Adipocyte (in vitro differentiated cells): Measurements from ENCODE around the gene DCST1.

Experiments
- DNase-seq: peaks from one replicate; pipeline ENCODE4 v3.0.0-alpha.2; 2015; ENCODE audit warnings: low read depth
- H3K27me3 ChIP-seq: replicated peaks from 2 replicates; pipeline ENCODE4 v1.7.0; 2013; ENCODE audit warnings: mild to moderate bottlenecking, low read length, moderate library complexity; ENCODE audit not compliant: control insufficient read depth, insufficient read depth
- H3K36me3 ChIP-seq: 2 replicates; pipeline ENCODE4 v1.7.0; 2013; ENCODE audit warnings: low read length, mild to moderate bottlenecking, moderate library complexity; ENCODE audit not compliant: control insufficient read depth, insufficient read depth, severe bottlenecking
- H3K4me1 ChIP-seq: 2 replicates; pipeline ENCODE4 v1.7.0; 2013; ENCODE audit warnings: mild to moderate bottlenecking, low read length, moderate library complexity; ENCODE audit not compliant: control insufficient read depth, insufficient read depth
- H3K4me3 ChIP-seq: 2 replicates; pipeline ENCODE4 v1.7.0; 2013; ENCODE audit warnings: mild to moderate bottlenecking, low read length, moderate library complexity
- H3K9ac ChIP-seq: 2 replicates; pipeline ENCODE4 v1.7.0; 2013; ENCODE audit warnings: mild to moderate bottlenecking, low read length, moderate library complexity
- H3K9me3 ChIP-seq: 2 replicates; pipeline ENCODE4 v1.7.0; 2013; ENCODE audit warnings: mild to moderate bottlenecking, low read length, moderate library complexity; ENCODE audit not compliant: control insufficient read depth

Gene DCST1

DNA sequence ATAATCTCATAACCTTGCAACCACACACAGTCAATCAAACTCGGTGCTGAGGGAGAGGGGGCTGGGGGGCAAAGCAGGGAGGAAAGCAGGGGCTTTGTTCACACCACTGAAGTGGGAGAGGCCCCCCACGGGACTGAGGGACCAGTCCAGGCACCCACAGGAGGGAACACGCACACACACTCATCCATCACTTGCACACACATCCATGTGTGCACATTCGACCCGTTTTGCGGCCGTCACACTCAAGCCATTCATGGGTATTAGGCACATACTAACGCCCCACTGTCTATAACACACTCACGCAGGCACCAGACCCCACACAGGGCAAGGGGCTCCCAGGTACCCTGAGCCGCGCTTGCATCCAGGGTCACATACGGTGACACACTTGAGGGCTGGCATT, 59.0 kb downstream of the DCST1 start:
- DNase-seq: no peak
- H3K36me3 ChIP-seq: no peaks in the 10 kb centered on the region
- no peak overlapping the region for H3K9ac ChIP-seq
- peaks cover 10% of the 10 kb centered on the region for H3K4me1 ChIP-seq
- no peaks in the 10 kb centered on the region for H3K9me3 ChIP-seq
- H3K27me3 ChIP-seq: peaks cover 29% of the 10 kb centered on the region
- no peak overlapping the region for H3K4me3 ChIP-seq

DNA sequence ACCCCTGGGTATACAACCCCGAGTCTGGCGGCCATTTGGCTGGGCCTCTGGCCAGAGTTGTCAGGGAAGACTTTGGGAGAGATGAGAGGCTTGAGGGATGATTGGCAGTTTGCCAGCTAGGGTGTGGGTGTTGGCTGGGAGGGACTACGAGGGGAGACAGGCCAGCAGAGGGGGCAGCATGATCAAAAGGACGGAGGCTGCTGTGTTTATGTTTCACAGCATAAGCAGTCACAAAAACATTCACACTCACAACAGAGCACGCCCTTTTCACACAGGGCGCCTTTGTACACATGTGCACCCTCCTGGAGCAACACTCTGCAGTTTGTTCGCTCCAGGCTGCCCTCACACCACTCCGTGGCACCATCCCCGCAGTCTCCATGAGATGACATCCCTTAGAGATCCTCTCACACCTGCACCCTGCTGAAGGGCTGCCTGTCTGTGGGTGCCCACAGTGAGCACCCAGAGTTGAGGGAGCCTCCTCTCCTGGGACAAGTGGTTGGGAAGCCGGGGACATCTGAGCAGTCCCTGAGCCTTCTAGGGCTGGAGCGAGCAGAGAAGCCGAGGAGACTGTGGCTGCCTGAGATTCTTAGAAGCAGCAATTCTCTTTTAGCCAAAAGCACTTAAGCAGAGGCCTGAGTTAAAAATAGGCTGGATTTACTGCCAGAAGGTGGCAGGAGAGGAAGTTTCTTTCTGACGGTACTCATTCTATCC, 60.4 kb downstream of the DCST1 start:
- DNase-seq: peak; percentile 65
- Histone ChIP-seq H3K4me1 (peaks cover 10% of the 10 kb centered on the region), H3K27me3 (peaks cover 33% of the 10 kb centered on the region), H3K9ac (peak overlapping the region; percentile 3), H3K36me3 (no peaks in the 10 kb centered on the region), H3K9me3 (no peaks in the 10 kb centered on the region), H3K4me3 (no peak overlapping the region)

DNA sequence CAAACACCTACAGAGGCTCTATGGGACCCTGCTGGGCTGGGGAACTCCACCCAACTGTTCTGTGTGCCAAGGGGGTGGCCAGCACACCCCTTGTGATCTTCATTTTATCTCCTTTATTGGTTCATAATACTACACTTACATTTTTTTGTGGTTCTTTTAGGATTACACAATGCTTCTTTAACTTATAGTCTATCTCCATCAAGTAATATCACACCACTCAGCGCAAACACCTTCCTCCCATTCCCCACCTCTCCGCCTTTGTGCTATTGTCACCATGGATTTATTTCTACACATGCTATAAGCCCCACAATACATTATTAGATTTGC, 61.0 kb downstream of the DCST1 start:
- H3K9ac ChIP-seq: no peak overlapping the region
- no peaks in the 10 kb centered on the region for H3K9me3 ChIP-seq
- peaks cover 10% of the 10 kb centered on the region for H3K4me1 ChIP-seq
- no peak overlapping the region for H3K4me3 ChIP-seq
- DNase-seq: no peak
- peaks cover 33% of the 10 kb centered on the region for H3K27me3 ChIP-seq
- H3K36me3 ChIP-seq: no peaks in the 10 kb centered on the region

DNA sequence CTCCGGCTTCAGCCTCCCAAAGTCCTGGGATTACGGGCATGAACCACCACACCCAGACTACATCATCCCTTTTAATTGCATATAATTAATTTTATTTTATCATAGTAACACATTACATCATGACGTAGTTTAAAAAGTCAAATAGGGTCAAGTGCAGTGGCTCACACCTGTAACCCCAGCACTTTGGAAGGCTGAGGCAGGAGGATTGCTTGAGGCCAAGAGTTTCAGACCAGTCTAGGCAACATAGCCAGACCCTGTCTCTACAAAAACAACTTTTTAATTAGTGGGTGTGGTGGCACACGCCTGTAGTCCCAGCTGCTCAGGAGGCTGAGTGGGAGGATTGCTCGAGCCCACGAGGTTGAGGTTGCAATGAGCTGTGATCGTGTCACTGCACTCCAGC, 65.7 kb downstream of the DCST1 start:
- Histone ChIP-seq H3K9ac (no peak overlapping the region), H3K27me3 (peaks cover 18% of the 10 kb centered on the region), H3K36me3 (no peaks in the 10 kb centered on the region), H3K9me3 (no peaks in the 10 kb centered on the region), H3K4me3 (no peak overlapping the region), H3K4me1 (peaks cover 9% of the 10 kb centered on the region)
- DNase-seq: no peak
